Mucosa of descending colon (tissue), 3 donors: ENCODE data around the gene RXFP2. TPM values are rescaled to one million over a fixed set of nuclear protein-coding genes. Genes with fewer than 3 reads are reported as not detected.

Experiments
- ATAC-seq: fragments of 200-7000 bp; cut with Tn5 transposase; one replicate; pipeline ENCODE4 v1.9.1; 2020; ENCODE audit warnings: mild to moderate bottlenecking, moderate library complexity
- DNase-seq, 3 donors: peaks; one replicate each; pipeline ENCODE4 v3.0.0-alpha.2; 2020
- H3K36me3 ChIP-seq: fragments of 200-600 bp; one replicate; pipeline ENCODE4 v1.8.0; 2021; ENCODE audit warnings: low read depth, mild to moderate bottlenecking
- H3K4me1 ChIP-seq: fragments of 200-600 bp; one replicate; pipeline ENCODE4 v1.8.0; 2021; ENCODE audit warnings: low read depth, mild to moderate bottlenecking
- H3K4me3 ChIP-seq: fragments of 200-600 bp; one replicate; pipeline ENCODE4 v1.8.0; 2021; ENCODE audit warnings: mild to moderate bottlenecking
- H3K9me3 ChIP-seq: fragments of 200-600 bp; one replicate; pipeline ENCODE4 v1.8.0; 2021; ENCODE audit warnings: mild to moderate bottlenecking
- intact Hi-C, 2 donors: fragments of 100-400 bp; cut with DNase I in 1 of 2; cut with micrococcal nuclease in 1 of 2; formaldehyde crosslinking; loops; one replicate each; pipeline versions ENCODE4 v1.11.0 to v1.11.1; 2022; cut with DNase I, micrococcal nuclease
- total RNA-seq, 3 donors: library from RNA; stranded (reverse); fragmentation: NEBNext Ultra II Directional in 2 of 3; extraction: Animal tissue kit (Norgen Biotek cat#: 25700) in 2 of 3; gene quantifications; one replicate each; pipeline versions ENCODE4 v1.2.1 to v1.2.4, GENCODE V29; 2021 to 2023
- TF ChIP-seq, protein P1 (sequence below): fragments of 200-600 bp; IDR thresholded peaks from one replicate; pipeline ENCODE4 v1.8.0; 2022; ENCODE audit warnings: antibody characterized with exemption, mild to moderate bottlenecking
- donor health status: DM: no; HTN: no; CAD: no; lungs with moderate emphysema.
- donor health status: DM: no; HTN: no; CAD: no.
- donor health status: DM: no; HTN: yes; CAD: no.

RXFP2 gene
- total RNA-seq, 3 donors from 2014 or later = not detected

DNA sequence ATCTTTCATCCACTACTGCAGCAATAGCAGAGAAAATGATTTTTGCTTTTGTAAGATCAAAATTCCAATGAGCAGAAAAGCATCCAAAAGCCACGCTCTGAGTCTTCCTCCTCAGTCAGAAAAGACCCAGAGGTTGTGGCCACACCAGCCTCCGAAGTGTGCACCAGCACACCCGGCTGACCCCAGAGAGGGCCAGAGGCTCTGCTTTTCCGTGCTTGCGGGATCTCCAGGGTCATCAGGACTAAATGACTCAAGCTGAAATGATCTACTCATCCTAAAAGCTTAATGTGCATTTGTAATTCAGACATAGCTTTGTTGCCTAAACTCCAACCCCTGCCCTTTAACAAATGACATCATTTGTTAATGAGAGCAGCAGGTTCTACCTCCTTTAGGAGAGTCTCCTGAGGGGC lies 16.5 kb downstream of the RXFP2 start:
- Histone ChIP-seq H3K4me3 (no peak overlapping the region), H3K36me3 (no peaks in the 10 kb centered on the region), H3K4me1 (no peaks in the 10 kb centered on the region), H3K9me3 (no peaks in the 10 kb centered on the region)
- no peak for ATAC-seq
- TF ChIP-seq, protein P1, sequence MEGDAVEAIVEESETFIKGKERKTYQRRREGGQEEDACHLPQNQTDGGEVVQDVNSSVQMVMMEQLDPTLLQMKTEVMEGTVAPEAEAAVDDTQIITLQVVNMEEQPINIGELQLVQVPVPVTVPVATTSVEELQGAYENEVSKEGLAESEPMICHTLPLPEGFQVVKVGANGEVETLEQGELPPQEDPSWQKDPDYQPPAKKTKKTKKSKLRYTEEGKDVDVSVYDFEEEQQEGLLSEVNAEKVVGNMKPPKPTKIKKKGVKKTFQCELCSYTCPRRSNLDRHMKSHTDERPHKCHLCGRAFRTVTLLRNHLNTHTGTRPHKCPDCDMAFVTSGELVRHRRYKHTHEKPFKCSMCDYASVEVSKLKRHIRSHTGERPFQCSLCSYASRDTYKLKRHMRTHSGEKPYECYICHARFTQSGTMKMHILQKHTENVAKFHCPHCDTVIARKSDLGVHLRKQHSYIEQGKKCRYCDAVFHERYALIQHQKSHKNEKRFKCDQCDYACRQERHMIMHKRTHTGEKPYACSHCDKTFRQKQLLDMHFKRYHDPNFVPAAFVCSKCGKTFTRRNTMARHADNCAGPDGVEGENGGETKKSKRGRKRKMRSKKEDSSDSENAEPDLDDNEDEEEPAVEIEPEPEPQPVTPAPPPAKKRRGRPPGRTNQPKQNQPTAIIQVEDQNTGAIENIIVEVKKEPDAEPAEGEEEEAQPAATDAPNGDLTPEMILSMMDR = no peak
- intact Hi-C loops = no loop called here
- DNase-seq = no peak

DNA sequence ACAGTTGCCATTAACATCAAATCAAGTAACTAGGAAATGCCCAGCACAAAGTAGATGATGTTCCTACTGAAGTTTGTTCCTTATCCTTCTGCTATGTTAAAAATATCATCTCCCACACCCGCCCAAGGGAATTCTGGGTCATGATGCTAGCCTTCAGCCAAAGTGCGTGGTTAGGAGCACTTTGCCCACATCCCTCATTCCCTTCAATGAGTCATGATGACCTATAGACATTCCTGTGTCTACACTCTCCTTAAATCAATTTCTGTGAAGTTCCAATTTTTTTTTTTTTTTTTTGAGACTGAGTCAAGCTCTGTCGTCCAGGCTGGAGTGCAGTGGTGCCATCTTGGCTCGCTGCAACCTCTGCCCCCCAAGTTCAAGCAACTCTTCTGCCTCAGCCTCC lies 17.0 kb downstream of the RXFP2 start:
- H3K4me3 ChIP-seq = no peak overlapping the region
- no peaks in the 10 kb centered on the region for H3K4me1 ChIP-seq
- H3K9me3 ChIP-seq = no peaks in the 10 kb centered on the region
- H3K36me3 ChIP-seq = no peaks in the 10 kb centered on the region
- no peak for DNase-seq
- no peak for ATAC-seq
- intact Hi-C loops = no loop called here
- TF ChIP-seq, protein P1 = no peak

DNA sequence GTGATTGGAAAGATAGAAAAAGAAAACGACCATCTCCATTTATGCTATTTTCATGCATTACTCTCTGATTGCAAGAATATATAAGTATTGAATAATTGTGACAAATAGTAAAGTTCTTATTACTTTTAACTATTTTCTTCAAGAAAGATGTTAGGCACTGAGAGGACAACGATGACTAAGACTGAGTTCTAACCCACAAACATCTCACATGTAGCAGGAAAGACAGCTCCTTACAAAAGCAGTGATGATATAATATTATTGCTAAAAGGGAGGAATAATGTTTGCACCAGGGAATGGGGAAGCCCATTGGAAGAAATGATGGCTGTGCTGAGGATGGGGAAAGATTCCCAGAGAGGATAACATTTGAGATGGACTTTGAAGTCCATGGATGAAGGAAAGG lies 22.6 kb downstream of the RXFP2 start:
- no peak for ATAC-seq
- intact Hi-C loops = no loop called here
- no peak overlapping the region for H3K4me3 ChIP-seq
- no peak for DNase-seq
- H3K9me3 ChIP-seq = no peaks in the 10 kb centered on the region
- TF ChIP-seq, protein P1 = no peak
- H3K4me1 ChIP-seq = no peaks in the 10 kb centered on the region
- H3K36me3 ChIP-seq = no peaks in the 10 kb centered on the region

DNA sequence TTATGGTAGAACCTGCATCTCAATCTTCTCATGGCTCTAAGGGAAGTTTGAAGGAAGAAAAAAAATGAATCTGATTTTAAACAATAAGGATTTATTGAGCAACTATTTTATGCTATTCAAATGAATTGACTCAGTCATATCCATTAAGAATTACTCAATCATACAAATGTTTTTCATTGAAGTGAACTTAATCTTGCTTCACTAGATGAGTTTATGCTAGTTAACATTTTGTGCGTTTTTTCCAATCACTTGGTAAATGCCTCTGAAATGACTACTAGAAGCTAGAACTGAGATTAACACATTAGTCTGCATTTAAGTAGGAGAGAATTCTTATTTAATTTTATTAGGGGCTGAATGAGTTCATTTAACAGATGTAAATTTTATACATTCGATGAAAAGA lies 25.2 kb downstream of the RXFP2 start:
- Histone ChIP-seq H3K9me3 (no peaks in the 10 kb centered on the region), H3K4me3 (no peak overlapping the region), H3K36me3 (no peaks in the 10 kb centered on the region), H3K4me1 (no peaks in the 10 kb centered on the region)
- TF ChIP-seq, protein P1 = no peak
- ATAC-seq (no peak), DNase-seq (no peak)
- intact Hi-C loops = no loop called here

DNA sequence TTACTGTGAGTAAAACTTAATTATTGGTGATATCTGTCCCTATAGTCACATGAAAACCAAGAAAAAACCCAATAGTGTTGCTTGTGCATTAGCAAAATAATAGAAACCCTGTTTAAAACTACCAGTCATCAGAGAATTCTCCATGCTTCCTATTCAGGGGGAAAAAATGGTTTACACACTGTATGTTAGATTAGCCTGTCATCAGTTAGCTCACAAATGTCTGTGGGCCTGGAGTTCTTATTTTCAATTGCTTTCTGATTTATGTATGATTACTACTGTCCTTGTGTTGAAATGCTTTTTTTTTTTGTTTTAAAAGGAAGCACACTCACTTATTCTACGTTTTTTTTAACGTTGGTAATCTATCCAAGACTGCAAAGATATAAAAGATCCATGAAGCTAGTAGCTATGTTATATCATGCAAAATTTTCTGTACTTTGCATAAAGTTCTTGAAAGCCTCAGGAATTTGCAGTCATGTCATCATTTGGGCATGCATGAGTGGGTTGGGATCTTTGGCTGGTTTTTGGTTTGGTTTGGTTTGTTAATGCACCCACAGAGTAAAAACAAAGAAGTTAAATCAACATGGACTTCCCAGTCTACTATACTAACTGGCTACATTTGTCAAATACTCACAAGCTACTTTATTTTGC lies 25.9 kb downstream of the RXFP2 start:
- ATAC-seq = no peak
- DNase-seq = no peak
- intact Hi-C loops = no loop called here
- Histone ChIP-seq H3K4me3 (no peak overlapping the region), H3K9me3 (no peaks in the 10 kb centered on the region), H3K36me3 (no peaks in the 10 kb centered on the region), H3K4me1 (no peaks in the 10 kb centered on the region)
- TF ChIP-seq, protein P1 = no peak
